GM23338 (cell line): ENCODE data around the gene BLOC1S6.

Experiments used
- CREB1 ChIP-seq: fragments of 250-450 bp; sonication (Bioruptor Pico); IDR thresholded peaks from 2 replicates; pipeline ENCODE4 v1.5.0; 2020; ENCODE audit warnings: low read depth, mild to moderate bottlenecking, moderate library complexity
- CTCF ChIP-seq, 2 experiments: fragments of 200-600 bp in 1 of 2; sonication (generic) in 1 of 2; conservative IDR thresholded peaks; 2 replicates each; pipeline versions ENCODE4 v1.5.1 to v1.6.1; 2016 to 2017; ENCODE audit warnings: antibody characterized with exemption in 2 of 2, low read depth in 2 of 2, mild to moderate bottlenecking in 2 of 2, moderate library complexity in 1 of 2
- EZH2 ChIP-seq: fragments of 200-600 bp; sonication (generic); IDR thresholded peaks from one replicate; pipeline ENCODE4 v1.8.0; 2017; ENCODE audit warnings: antibody characterized with exemption, mild to moderate bottlenecking, low read depth; ENCODE audit not compliant: unreplicated experiment
- EZH2phosphoT487 ChIP-seq: fragments of 200-600 bp; sonication (generic); IDR thresholded peaks from one replicate; pipeline ENCODE4 v1.8.1; 2018; ENCODE audit warnings: antibody characterized with exemption; ENCODE audit not compliant: unreplicated experiment
- NANOG ChIP-seq: IDR thresholded peaks from 2 replicates; pipeline ENCODE4 v1.6.1; 2016; ENCODE audit warnings: antibody characterized with exemption, borderline replicate concordance
- POLR2AphosphoS5 ChIP-seq: IDR thresholded peaks from 2 replicates; pipeline ENCODE4 v1.6.1; 2016; ENCODE audit warnings: antibody characterized with exemption, low read depth
- REST ChIP-seq: IDR thresholded peaks from one replicate; pipeline ENCODE4 v1.6.1; 2018; ENCODE audit warnings: antibody characterized with exemption; ENCODE audit not compliant: unreplicated experiment

- TF ChIP-seq CREB1 (CRISPR knock-in tag) = no peak
- no peak for TF ChIP-seq CTCF (conservative IDR thresholded peaks at IDR 0.05; ENCODE audit: low read depth in 2 of 2)
- TF ChIP-seq EZH2 = no peak
- no peak for TF ChIP-seq NANOG
- no peak for TF ChIP-seq EZH2phosphoT487
- no peak for TF ChIP-seq REST
- TF ChIP-seq POLR2AphosphoS5 = no peak
Observed at GRCh38 chr15:45641999-45642932, 55.1 kb downstream of the BLOC1S6 start.
